Glomerular visceral epithelial cell (primary cell): Measurements from ENCODE around the gene KIF3C.
A peak's percentile ranks its signal among the peaks of the same experiment; 100 is the strongest.
"Not testable (repeated sequence)": the region's sequence is repeated elsewhere in the genome, so short reads cannot be mapped to it uniquely, and the experiment has no call there.

Experiments
- DNase-seq: peaks from one replicate; pipeline ENCODE4 v3.0.0-alpha.2; 2016; ENCODE audit errors: extremely low spot score

The KIF3C gene

DNA sequence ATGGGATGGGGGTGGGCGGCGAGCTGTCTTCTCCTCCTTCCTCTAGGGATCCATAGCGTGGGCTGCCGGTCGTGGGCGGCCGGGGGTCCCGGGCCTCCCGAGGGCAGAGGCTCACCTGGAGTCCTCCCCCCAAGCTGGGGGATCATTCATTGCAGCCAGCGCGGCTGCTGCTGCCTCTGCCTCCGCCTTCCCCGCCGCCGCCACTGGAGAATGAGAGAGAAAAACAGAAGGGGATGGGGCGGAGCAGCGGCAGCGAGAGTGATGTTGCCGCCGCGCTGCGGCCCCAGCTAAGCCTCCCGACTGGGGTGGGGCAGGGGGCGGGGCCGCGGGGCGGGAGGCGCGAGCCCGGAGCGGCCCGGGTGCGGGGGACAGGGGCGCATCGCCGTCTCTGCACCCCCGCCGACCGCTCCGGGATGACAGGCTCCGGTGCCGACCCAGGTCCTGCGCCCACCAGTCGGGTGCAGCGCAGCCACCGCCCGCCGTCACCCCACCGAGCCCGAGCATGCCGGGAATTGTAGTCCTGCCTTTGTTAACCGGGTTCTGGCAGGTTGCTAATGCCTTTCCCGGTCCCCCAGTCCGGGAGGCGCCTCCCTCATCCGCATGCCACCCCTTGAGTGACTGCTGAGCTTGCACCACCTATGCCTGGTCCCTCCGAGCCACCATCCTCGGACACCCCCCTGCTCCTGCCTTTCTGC, at the start of gene KIF3C:
Gene KIF3C (minus strand): TSS at position 225 of the 695 bp plus-strand sequence. CDS start 580 bp downstream, outside the sequence.
- DNase-seq: peak; percentile 63

DNA sequence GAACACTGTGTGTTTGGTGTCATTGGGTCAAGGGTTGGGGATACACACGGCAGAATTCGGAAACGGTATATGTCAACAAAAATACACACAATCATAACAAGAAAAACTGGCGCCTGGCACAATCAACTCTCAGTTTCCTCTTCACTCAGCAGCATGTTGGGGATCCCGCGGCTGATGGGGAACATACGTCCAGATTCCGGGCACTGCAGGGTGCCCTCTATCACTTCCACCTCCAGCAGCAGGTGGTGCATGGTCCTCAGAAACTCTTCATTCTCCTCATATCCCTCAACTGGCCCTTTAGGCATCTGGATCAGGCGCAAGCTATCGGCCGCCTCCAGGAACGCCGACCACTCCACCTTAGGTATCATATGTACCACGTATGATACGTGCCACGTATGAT, 45.8 kb upstream of the KIF3C start:
- DNase-seq: not testable (repeated sequence)

GRCh38 chr2:26025509-26025908, 43.2 kb upstream of the KIF3C start:
- DNase-seq: no peak

DNA sequence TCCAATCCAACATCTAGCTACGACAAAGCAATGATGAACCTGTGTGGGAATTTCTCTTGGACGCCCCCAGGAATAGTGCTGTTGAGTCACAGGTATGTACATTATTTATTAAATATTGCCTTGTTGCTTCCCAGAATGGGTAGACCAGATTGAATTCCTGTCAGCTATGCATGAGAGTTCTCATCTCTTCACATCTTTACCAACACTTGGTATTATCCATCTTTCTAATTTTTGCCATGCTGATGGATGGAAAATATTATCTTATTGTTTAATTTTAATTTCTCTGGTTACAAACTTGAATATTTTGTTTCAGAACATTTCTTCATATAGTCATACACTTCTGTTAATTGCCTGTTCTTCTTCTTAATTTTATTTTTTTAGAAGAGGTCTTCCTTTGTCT, 42.0 kb upstream of the KIF3C start:
- no peak for DNase-seq

DNA sequence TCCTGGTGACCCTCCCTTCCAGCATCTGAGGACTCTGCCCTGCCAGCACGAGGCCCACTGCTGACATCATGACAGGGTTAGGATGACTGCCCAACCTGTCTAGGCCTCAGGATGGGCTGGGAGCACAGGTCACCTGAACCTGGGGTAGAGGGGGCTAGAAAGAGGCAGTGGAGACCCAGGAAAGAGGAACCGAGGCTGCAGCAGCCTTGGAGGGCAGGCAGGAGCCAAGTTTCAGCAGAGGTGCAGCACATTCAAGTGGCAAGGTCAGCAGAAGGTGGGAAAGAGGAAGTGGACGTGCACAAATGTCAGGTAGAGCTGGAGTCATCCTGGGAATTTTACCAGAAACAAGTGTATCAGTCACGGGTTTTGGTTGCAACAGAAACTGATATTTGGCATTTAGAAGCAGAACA, 37.9 kb upstream of the KIF3C start:
- no peak for DNase-seq

- peak; percentile 91 for DNase-seq
Observed at GRCh38 chr2:26018184-26019055, 36.1 kb upstream of the KIF3C start.

- DNase-seq: peak; percentile 48
Observed at GRCh38 chr2:26017464-26018183, 35.3 kb upstream of the KIF3C start.

DNA sequence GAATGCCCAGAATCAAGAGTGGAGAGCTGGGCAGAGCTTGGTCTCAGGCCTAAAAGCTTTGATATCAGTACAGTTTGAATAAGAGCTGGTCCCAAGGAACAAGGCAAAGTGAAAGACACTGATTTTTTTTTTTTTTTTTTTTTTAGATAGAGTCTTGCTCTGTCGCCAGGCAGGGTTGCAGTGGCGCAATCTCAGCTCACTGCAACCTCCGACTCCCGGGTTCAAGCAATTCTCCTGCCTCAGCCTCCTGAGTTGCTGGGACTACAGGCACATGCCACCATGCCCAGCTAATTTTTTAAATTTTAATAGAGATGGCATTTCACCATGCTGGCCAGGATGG, 34.4 kb upstream of the KIF3C start:
- not testable (repeated sequence) for DNase-seq

DNA sequence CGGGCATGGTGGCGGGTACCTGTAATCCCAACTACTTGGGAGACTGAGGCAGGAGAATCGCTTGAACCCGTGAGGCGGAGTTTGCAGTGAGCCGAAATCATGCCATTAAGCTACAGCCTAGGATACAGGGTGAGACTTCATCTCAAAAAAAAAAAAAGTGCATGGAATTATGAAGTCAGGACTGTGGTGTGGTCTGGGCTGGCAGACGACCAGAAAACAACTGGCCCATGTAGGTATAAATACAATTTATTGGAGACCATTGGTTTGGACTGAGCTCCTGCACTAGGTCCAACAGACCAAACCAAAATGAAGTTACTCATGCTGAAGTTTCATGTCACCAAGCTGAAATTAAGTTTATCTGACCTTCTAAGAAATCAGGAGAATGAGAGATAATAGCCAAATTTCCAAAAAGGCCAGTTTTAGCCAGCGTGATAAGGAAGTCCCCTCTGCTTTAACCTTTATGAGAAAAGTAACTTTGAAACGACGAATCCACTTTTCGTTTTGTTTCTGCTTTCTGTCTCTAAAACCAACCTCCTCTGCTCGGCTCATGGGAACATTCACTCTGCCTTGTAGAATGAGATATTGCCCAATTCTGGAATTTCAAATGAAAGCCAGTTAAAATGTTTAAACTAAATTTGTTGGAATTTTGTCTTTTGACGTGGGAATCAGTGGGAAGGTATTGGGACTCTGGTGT, 33.9 kb upstream of the KIF3C start:
- peak; percentile 50 for DNase-seq

DNA sequence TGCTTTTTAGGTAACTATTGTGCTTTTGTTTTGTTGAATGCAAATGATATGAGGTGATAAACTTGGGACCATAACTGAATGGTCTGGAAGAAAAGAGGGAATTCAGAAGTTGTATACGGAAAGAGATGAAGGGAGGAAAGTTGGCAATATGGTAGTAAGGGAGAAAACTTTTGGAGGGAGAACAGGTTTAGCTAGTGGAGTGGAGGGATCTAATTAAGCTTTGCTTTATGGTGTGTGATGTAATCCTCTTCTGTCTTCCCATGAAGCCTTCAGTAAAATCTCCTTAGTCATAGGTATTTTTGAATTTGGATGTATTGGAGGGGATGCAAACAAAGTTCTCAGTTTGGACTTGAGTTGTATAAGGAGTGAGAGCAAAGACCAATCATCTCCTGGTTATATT, 31.4 kb upstream of the KIF3C start:
- no peak for DNase-seq

DNA sequence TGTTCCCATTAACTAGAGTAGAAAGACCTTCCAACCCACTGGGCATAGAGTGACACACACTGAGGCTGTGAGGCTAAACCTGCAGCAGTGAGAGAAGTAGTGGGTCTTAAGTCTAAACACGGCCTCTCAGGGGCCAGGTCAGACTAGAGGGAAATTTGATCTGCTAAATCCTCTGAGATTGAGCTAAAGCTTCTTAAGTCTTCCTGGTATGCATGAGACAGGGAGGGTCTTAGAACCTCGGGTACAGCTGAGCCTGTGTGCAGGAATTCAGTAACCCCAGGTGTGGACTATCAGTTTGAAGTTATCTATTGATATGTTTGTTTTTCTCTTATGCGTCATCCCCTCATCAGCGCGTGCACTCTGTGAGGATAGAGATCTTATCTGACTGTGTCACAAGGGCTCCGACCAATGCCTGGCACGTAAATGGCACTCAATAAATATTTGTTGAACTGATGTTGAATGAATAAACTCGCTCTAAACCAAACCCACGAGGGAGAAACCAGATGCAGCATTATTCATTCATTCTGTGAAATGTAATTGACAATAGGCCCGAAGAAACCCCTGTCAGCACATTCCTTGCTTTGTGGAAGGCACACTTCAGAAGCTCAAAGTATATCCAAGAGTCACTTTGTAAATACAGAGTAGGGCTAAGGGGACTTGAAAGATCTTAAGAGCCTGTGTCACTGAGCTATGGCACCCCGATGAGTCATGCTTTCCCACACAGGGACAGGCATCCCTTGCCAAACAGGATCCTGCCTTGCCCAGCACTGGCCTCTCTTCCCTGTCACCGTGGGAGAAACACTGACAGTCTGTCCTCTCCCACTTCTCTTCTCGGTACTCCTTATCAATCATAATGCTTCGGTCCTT, 29.9 kb upstream of the KIF3C start:
- no peak for DNase-seq

DNA sequence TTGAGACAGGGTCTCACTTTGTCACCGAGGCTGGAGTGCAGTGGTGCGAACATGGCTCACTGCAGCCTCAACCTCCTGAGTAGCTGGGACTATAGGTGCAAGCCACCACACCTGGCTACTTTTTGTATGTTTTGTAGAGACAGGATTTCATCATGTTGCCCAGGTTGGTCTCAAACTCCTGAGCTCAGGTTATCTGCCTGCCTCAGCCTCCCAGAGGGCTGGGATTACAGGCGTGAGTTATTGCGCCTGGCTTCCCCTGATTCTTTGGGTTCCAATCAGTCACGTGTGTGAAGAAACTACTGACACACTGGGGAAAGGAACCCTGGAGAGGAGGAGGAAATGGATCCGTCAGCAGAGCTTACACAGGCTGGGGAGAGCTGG, 29.3 kb upstream of the KIF3C start:
- no peak for DNase-seq

GRCh38 chr2:26010943-26011342, 28.6 kb upstream of the KIF3C start:
- no peak for DNase-seq

DNA sequence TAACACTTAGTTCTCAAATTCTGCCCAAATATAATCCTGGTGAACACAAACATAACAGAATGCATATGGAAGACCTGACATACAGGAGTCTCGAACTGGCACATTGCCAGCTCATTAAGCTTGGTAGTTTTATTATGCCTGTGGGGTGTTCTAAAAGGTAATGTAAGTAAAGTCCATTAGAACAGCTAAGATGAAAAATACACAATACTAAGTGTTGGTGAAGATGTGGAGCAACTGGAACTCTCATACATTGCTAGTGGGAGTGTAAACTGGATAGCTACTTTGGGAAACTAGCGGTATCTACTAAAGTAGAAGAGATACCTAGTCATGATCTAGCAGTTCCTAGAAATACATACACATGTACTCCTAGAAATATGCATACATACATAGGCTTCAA, 27.3 kb upstream of the KIF3C start:
- DNase-seq: no peak

GRCh38 chr2:26008851-26009566, 26.7 kb upstream of the KIF3C start:
- peak; percentile 51 for DNase-seq

DNA sequence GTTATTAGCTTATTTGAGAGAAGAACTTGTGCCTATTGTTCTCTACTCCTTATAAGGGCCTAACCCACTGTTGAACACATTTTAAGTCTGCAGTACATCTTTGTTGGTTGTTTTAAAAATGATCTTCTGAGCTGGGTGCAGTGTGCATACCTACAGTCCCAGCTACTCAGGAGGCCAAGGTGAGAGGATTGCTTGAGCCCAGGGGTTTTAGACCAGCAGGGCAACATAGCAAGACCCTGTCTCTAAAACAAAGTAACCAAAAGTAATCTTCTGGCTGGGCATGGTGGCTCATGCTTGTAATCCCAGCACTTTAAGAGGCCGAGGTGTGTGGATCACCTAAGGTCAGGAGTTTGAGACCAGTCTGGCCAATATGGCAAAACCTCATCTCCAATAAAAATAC, 25.8 kb upstream of the KIF3C start:
- DNase-seq: no peak

DNA sequence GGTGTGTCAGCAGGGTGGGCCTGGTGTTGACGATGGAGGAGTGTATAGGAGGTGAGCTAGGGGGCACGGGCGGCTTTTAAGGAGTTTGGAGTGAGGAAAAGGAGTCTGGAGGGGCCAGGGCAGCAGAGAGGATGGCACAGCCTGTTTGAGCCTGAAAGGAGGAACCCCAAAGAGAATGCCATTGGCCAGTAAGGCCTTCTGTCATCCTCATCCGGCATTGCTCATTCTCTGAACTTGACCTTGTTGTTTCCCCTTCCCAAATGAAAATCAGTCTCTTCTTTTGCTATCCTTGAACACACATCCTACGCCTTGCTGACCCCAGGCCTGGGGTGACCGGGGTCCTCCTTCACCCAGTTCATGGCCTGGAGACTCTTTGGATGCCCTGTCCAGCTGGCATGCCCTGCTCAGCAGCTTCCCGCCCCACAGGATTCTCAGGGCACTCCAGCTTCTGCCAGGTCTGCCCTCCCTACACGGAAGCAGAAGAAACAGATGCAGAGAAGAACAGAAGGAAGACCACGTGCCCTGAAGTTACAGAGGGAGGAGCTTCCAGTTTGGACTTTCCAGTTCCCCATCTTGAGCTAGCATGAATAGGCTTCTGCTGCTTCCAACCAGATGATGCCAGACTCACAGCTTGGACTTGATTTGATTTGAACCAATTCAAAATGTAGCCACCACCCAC, 20.5 kb upstream of the KIF3C start:
- no peak for DNase-seq

DNA sequence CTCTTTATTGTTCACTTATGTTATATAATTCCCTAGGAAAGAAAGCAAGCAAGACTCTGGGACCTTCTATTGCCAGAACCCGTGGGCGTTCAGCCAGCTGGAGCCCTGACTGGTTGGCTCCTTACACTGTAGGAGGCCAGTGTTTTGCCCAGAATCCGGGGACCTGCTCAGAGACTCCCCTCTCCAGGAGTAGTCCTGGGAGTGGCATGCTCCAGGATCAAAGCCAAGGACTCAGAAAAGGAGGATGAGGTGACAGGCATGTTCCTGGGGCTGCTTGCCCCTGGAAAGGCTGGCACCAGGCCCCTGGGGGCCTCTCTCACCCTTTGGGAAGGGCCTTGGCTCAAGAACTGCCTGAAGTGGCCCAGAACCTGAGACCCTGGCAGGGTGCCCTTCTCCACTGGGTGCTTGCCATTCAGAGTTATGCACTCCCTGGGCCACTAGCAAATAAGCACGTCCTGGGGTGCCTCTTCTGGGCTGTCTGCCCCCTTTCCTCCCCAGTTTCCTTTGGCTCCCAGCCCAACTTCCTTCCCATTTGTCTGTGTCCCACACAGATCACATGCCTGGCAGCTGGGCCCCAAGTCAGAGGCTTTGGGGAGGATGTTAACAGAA, 19.6 kb upstream of the KIF3C start:
- DNase-seq: no peak

DNA sequence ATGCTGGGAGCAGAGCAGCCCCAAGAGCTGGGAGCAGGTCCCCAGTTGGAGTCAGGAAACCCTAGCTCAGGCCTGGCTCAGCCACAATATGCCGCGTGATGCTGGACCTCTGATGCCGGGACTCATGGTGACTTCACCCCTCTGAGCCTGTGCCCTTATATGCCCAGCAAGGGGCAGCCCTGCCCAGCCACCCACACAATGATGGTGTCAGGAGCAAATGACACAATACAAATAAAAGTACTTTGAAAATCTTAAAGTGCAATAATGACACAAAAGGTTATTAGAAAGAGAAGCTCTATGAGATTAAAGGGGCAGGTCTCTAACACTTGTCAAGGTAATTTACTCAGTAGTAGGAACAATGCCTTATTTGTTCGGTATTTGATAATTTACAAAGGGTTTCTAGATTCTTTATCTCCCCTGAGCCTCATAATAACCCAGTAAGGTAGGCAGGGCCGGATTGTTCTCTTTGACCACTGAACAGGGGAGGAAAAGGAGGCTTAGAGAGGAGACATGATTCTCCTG, 18.3 kb upstream of the KIF3C start:
- DNase-seq: no peak
